Measurements from ENCODE around the gene CDH4. TPM values are rescaled to one million over a fixed set of nuclear protein-coding genes. Genes with fewer than 3 reads are reported as not detected.

CDH4 gene
- total RNA-seq, 1 experiment from 2014 or later: not detected

GRCh38 chr20:61888101-61888865 is 636.2 kb downstream of the CDH4 start:
- ATAC-seq: no peak
- no peaks in the 10 kb centered on the region for H3K9me3 ChIP-seq (ENCODE audit: control insufficient read depth, insufficient read depth, low read depth, low read length)
- intact Hi-C loops (cut with micrococcal nuclease; ENCODE audit: unreplicated experiment) (no loop called here), in situ Hi-C loops (cut with HindIII; ENCODE audit: low pct_unique_long_range_greater_than_20kb, low sequenced_read_pairs) (no loop called here)
- DNase-seq (ENCODE audit: low read depth, low spot score): no peak
- H3K27me3 ChIP-seq (ENCODE audit: control insufficient read depth, insufficient read depth, low read length): no peaks in the 10 kb centered on the region
- H3K27ac ChIP-seq (ENCODE audit: low read length): no peak overlapping the region
- no peaks in the 10 kb centered on the region for H3K4me1 ChIP-seq (ENCODE audit: control insufficient read depth, insufficient read depth, low read length)
- H3K4me3 ChIP-seq (ENCODE audit: low read depth in 2 of 2, low read length in 2 of 2): no peak overlapping the region
- TF ChIP-seq REST (IDR thresholded peaks at IDR 0.05; ENCODE audit: insufficient read depth in 1 of 2, low read depth in 2 of 2, low read length in 1 of 2): no peak
- TF ChIP-seq SIN3A (IDR thresholded peaks at IDR 0.05; ENCODE audit: borderline replicate concordance, insufficient read depth, low read depth, low read length): no peak
- no peak for TF ChIP-seq CTCF (IDR thresholded peaks at IDR 0.05)
- TF ChIP-seq POLR2AphosphoS5 (IDR thresholded peaks at IDR 0.05; ENCODE audit: low read depth, low read length): no peak
- TF ChIP-seq TCF7L2 (IDR thresholded peaks at IDR 0.05; ENCODE audit: low read depth, low read length): no peak
- H3K36me3 ChIP-seq (ENCODE audit: control insufficient read depth, insufficient read depth, low read length): no peaks in the 10 kb centered on the region
- BruUV-seq (replicated peaks): no TSS peak
- POLR2A ChIA-PET: no interaction called here
- CTCF ChIA-PET: no interaction called here

GRCh38 chr20:61889659-61890058 is 637.6 kb downstream of the CDH4 start:
- POLR2A ChIA-PET: no interaction called here
- BruUV-seq (replicated peaks): no TSS peak
- intact Hi-C loops (cut with micrococcal nuclease; ENCODE audit: unreplicated experiment): loop anchor here (10.0 kb wide), 1 partner anchor 625 kb away; no protein-coding TSS in a partner anchor
- Histone ChIP-seq H3K27ac (ENCODE audit: low read length) (no peak overlapping the region), H3K4me1 (ENCODE audit: control insufficient read depth, insufficient read depth, low read length) (no peaks in the 10 kb centered on the region), H3K36me3 (ENCODE audit: control insufficient read depth, insufficient read depth, low read length) (no peaks in the 10 kb centered on the region), H3K27me3 (ENCODE audit: control insufficient read depth, insufficient read depth, low read length) (no peaks in the 10 kb centered on the region), H3K9me3 (ENCODE audit: control insufficient read depth, insufficient read depth, low read depth, low read length) (no peaks in the 10 kb centered on the region), H3K4me3 (ENCODE audit: low read depth in 2 of 2, low read length in 2 of 2) (no peak overlapping the region)
- in situ Hi-C loops (cut with HindIII; ENCODE audit: low pct_unique_long_range_greater_than_20kb, low sequenced_read_pairs): no loop called here
- CTCF ChIA-PET: no interaction called here
- ATAC-seq (no peak), DNase-seq (ENCODE audit: low read depth, low spot score) (no peak)
- TF ChIP-seq POLR2AphosphoS5 (IDR thresholded peaks at IDR 0.05; ENCODE audit: low read depth, low read length) (no peak), TCF7L2 (IDR thresholded peaks at IDR 0.05; ENCODE audit: low read depth, low read length) (no peak), SIN3A (IDR thresholded peaks at IDR 0.05; ENCODE audit: borderline replicate concordance, insufficient read depth, low read depth, low read length) (no peak), CTCF (IDR thresholded peaks at IDR 0.05) (no peak), REST (IDR thresholded peaks at IDR 0.05; ENCODE audit: insufficient read depth in 1 of 2, low read depth in 2 of 2, low read length in 1 of 2) (no peak)
